Smooth muscle cell (in vitro differentiated cells): ENCODE results near the gene SMIM5. TPM values are rescaled to one million over a fixed set of nuclear protein-coding genes. Genes with fewer than 3 reads are reported as not detected.
"Not testable (repeated sequence)": the region's sequence is repeated elsewhere in the genome, so short reads cannot be mapped to it uniquely, and the experiment has no call there.

Experiments
- DNase-seq: peaks from one replicate; lab custom pipeline; 2025; ENCODE audit not compliant: unreplicated experiment; lab: John Stamatoyannopoulos, UW
- H2AFZ ChIP-seq: fragments of 200-600 bp; sonication (generic); 2 replicates; pipeline ENCODE4 v1.6.0; 2016; ENCODE audit warnings: antibody characterized with exemption, low read depth, mild to moderate bottlenecking
- H3F3A ChIP-seq: fragments of 200-600 bp; sonication (generic); 2 replicates; pipeline ENCODE4 v1.6.0; 2017; ENCODE audit warnings: antibody characterized with exemption, low read depth
- H3K27ac ChIP-seq: fragments of 200-600 bp; sonication (generic); 2 replicates; pipeline ENCODE4 v1.5.1; 2016; ENCODE audit warnings: low read depth, mild to moderate bottlenecking
- H3K27me3 ChIP-seq: fragments of 200-600 bp; sonication (generic); 2 replicates; pipeline ENCODE4 v1.6.1; 2016; ENCODE audit warnings: low read depth, mild to moderate bottlenecking
- H3K36me3 ChIP-seq: fragments of 200-600 bp; sonication (generic); 2 replicates; pipeline ENCODE4 v1.5.1; 2016; ENCODE audit warnings: low read depth
- H3K4me1 ChIP-seq: fragments of 200-600 bp; sonication (generic); 2 replicates; pipeline ENCODE4 v1.5.1; 2016; ENCODE audit warnings: low read depth
- H3K4me2 ChIP-seq: fragments of 200-600 bp; sonication (generic); 2 replicates; pipeline ENCODE4 v1.6.0; 2016; ENCODE audit warnings: mild to moderate bottlenecking
- H3K4me3 ChIP-seq: fragments of 200-600 bp; sonication (generic); 2 replicates; pipeline ENCODE4 v1.5.1; 2016; ENCODE audit warnings: mild to moderate bottlenecking
- H3K79me2 ChIP-seq: fragments of 200-600 bp; sonication (generic); 2 replicates; pipeline ENCODE4 v1.6.0; 2016; ENCODE audit warnings: low read depth, mild to moderate bottlenecking
- H3K9ac ChIP-seq: fragments of 200-600 bp; sonication (generic); 2 replicates; pipeline ENCODE4 v1.6.0; 2016; ENCODE audit warnings: low read depth
- H3K9me3 ChIP-seq: fragments of 200-600 bp; sonication (generic); replicated peaks from 2 replicates; pipeline ENCODE4 v1.5.1; 2016; ENCODE audit warnings: low read depth
- H4K20me1 ChIP-seq: fragments of 200-600 bp; sonication (generic); 2 replicates; pipeline ENCODE4 v1.6.0; 2016; ENCODE audit warnings: low read depth
- WGBS: methylation state at CpG from one replicate; pipeline ENCODE4 v1.1.7; 2016; ENCODE audit warnings: low lambda C conversion rate; 5-methylcytosine and 5-hydroxymethylcytosine counted together
- polyA plus RNA-seq: library from polyadenylated mRNA; unstranded; fragments of >200 nt; fragmentation: Nextera tagmentation; extraction: Ambion mirVana; gene quantifications from 2 replicates; pipeline ENCODE4 v1.2.1, GENCODE V29; 2016
- total RNA-seq: library from RNA; depleted of rRNA; stranded (reverse); fragments of >200 nt; gene quantifications from 2 replicates; pipeline ENCODE4 v1.2.3, GENCODE V29; 2014
- TF ChIP-seq, protein P1 (sequence below): fragments of 200-600 bp; sonication (generic); IDR thresholded peaks from 2 replicates; pipeline ENCODE4 v1.5.1; 2017; ENCODE audit warnings: borderline replicate concordance, mild to moderate bottlenecking, antibody characterized with exemption; ENCODE audit not compliant: insufficient read depth, poor library complexity, severe bottlenecking

Gene SMIM5
- total and polyA plus RNA-seq, 2 experiments from 2014 or later = 0.13 to 0.80 TPM

DNA sequence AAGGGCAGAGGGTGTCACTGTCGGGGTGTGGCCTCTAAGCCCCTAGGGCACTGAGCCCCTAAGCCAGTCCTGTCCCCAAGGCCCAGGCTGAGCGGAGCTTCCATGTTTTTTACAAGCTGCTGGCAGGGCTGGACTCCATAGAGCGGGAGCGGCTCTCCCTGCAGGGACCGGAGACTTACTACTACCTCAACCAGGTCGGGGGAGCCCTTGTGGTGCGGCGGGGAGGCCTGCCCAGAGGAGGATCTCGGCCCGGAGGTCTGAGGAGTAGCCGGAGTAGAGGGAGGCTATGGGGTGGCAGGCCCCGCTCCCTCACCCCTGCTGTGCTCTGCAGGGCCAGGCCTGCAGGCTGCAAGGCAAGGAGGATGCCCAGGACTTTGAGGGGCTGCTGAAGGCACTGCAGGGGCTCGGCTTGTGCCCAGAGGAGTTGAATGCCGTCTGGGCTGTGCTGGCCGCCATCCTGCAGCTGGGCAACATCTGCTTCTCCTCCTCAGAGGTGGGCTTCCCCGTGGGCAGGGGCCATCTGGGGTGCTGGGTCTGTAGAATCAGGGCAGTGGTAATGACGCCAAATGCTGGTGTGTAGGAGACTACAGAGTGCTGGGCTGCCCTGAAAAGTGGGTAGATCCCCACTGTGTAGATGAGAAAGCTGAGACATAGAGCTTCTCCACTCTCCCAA, 40.8 kb upstream of the SMIM5 start:
- no peaks in the 10 kb centered on the region for H3K4me1 ChIP-seq
- no peak overlapping the region for H2AFZ ChIP-seq
- 91% methylated on average over 14 of the region's 17 CpGs for WGBS
- peaks cover 4% of the 10 kb centered on the region for H3F3A ChIP-seq
- no peaks in the 10 kb centered on the region for H4K20me1 ChIP-seq
- no peaks in the 10 kb centered on the region for H3K27me3 ChIP-seq
- H3K36me3 ChIP-seq = no peaks in the 10 kb centered on the region
- TF ChIP-seq, protein P1, sequence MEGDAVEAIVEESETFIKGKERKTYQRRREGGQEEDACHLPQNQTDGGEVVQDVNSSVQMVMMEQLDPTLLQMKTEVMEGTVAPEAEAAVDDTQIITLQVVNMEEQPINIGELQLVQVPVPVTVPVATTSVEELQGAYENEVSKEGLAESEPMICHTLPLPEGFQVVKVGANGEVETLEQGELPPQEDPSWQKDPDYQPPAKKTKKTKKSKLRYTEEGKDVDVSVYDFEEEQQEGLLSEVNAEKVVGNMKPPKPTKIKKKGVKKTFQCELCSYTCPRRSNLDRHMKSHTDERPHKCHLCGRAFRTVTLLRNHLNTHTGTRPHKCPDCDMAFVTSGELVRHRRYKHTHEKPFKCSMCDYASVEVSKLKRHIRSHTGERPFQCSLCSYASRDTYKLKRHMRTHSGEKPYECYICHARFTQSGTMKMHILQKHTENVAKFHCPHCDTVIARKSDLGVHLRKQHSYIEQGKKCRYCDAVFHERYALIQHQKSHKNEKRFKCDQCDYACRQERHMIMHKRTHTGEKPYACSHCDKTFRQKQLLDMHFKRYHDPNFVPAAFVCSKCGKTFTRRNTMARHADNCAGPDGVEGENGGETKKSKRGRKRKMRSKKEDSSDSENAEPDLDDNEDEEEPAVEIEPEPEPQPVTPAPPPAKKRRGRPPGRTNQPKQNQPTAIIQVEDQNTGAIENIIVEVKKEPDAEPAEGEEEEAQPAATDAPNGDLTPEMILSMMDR = no peak
- no peak overlapping the region for H3K9ac ChIP-seq
- H3K4me3 ChIP-seq = no peak overlapping the region
- DNase-seq = no peak
- no peak overlapping the region for H3K4me2 ChIP-seq
- no peaks in the 10 kb centered on the region for H3K79me2 ChIP-seq
- H3K27ac ChIP-seq = no peak overlapping the region
- H3K9me3 ChIP-seq = no peaks in the 10 kb centered on the region

DNA sequence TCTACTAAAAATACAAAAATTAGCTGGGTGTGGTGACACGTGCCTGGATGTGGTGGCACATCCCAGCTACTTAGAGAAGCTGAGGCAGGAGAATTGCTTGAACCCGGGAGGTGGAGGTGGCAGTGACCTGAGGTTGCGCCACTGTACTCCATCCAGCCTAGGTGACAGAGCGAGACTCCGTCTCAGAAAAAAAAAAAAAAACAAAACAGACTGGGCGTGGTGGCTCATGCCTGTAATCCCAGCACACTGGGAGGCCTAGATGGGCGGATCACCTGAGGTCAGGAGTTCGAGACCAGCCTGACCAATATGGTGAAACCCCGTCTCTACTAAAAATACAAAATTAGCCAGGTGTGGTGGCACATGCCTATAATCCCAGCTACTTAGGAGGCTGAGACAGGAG, 39.8 kb upstream of the SMIM5 start:
- not testable (repeated sequence) for H3K4me1 ChIP-seq, H3F3A ChIP-seq, H2AFZ ChIP-seq, H3K9me3 ChIP-seq, H3K36me3 ChIP-seq, H3K9ac ChIP-seq, H3K4me3 ChIP-seq, H4K20me1 ChIP-seq, H3K79me2 ChIP-seq, H3K27ac ChIP-seq, H3K4me2 ChIP-seq, DNase-seq, H3K27me3 ChIP-seq
- 87% methylated on average over 9 of the region's 9 CpGs for WGBS

DNA sequence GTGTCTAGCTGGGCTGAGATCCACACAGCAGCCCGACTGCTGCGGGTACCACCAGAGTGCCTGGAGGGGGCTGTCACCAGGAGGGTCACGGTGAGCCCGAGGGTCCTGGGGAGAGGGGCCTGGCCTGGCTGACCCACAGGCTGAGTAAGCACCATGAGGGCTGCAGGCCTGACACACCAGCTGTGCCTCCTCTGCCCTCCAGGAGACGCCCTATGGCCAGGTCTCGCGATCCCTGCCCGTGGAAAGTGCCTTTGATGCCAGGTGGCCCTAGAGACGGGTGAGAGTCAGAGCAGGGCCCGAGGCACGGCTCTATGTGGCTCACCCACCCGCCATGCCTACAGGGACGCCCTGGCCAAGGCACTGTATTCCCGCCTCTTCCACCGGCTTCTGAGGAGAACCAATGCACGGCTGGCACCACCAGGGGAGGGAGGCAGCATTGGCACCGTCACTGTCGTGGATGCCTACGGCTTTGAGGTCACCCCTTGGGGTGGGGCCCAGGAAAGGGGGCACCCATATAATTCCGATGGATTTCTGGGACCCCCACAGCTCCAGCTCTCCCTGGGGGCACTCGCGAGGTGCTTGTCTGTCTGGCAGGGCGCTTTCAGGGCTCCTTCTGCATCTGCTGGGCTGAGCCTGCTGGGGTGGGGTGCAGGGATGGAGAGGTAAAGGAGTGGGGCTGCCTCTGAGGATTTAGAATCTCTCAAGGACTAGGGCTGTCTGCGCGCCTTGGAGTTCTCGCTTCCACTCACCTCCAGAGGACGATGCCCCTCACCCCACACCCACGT, 38.5 kb upstream of the SMIM5 start:
- Histone ChIP-seq H3K9me3 (no peaks in the 10 kb centered on the region), H3F3A (no peaks in the 10 kb centered on the region), H3K4me2 (no peak overlapping the region), H3K9ac (no peak overlapping the region), H3K27me3 (no peaks in the 10 kb centered on the region), H2AFZ (no peak overlapping the region), H3K36me3 (no peaks in the 10 kb centered on the region), H3K4me3 (no peak overlapping the region), H3K4me1 (no peaks in the 10 kb centered on the region), H3K79me2 (no peaks in the 10 kb centered on the region), H3K27ac (no peak overlapping the region), H4K20me1 (no peaks in the 10 kb centered on the region)
- DNase-seq = no peak
- TF ChIP-seq, protein P1 = no peak
- 94% methylated on average over 23 of the region's 28 CpGs for WGBS

DNA sequence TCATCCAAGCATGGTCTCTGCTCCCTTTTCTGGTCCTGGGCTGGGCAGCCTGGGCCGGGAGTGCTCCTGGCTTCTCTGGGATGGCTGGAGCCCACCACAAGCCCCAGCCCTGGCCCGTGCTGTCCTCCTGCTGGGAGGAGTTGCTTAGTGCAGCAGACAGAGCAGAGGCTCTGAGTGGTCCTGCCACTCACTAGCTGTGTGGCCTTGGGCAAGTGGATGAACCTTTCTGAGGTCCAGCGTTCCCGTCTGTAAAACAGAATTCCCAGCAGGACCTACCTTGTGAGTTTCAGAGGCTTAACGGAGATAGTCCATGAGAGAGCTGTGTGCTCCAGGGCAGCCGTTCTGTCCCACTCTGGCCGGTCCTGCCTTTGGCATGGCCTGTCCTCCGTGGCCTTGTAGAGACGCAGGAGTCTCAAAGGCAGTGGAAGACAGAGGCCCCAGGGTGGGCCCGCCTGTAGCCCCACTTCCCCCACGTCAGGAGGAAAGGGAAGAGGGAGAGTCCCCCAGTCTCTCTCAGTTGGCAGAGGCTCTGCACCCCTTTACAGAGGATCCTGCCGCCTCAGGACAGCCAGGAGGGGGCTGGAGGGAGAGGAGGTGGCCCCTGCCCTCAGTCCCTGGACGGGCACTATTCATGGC, 37.8 kb upstream of the SMIM5 start:
- DNase-seq = no peak
- Histone ChIP-seq H2AFZ (no peak overlapping the region), H3K4me2 (no peak overlapping the region), H4K20me1 (no peaks in the 10 kb centered on the region), H3K9me3 (no peaks in the 10 kb centered on the region), H3K27me3 (no peaks in the 10 kb centered on the region), H3K79me2 (no peaks in the 10 kb centered on the region), H3K4me3 (no peak overlapping the region), H3F3A (no peaks in the 10 kb centered on the region), H3K36me3 (no peaks in the 10 kb centered on the region), H3K4me1 (no peaks in the 10 kb centered on the region), H3K27ac (no peak overlapping the region), H3K9ac (no peak overlapping the region)
- TF ChIP-seq, protein P1 = no peak
- 87% methylated on average over 13 of the region's 13 CpGs for WGBS
